Measurements from ENCODE around the gene GIMAP8. TPM values are rescaled to one million over a fixed set of nuclear protein-coding genes. Genes with fewer than 3 reads are reported as not detected.

Gene GIMAP8
- total RNA-seq, 1 experiment from 2014 or later: not detected

GRCh38 chr7:150420242-150420641 lies 30.2 kb upstream of the GIMAP8 start:
- DNase-seq: no peak
- Histone ChIP-seq H3K27ac (no peak overlapping the region), H3K36me3 (no peaks in the 10 kb centered on the region), H3K4me3 (no peak overlapping the region), H3K9me3 (replicated peaks) (no peaks in the 10 kb centered on the region), H3K27me3 (no peaks in the 10 kb centered on the region), H3K4me1 (no peaks in the 10 kb centered on the region)

DNA sequence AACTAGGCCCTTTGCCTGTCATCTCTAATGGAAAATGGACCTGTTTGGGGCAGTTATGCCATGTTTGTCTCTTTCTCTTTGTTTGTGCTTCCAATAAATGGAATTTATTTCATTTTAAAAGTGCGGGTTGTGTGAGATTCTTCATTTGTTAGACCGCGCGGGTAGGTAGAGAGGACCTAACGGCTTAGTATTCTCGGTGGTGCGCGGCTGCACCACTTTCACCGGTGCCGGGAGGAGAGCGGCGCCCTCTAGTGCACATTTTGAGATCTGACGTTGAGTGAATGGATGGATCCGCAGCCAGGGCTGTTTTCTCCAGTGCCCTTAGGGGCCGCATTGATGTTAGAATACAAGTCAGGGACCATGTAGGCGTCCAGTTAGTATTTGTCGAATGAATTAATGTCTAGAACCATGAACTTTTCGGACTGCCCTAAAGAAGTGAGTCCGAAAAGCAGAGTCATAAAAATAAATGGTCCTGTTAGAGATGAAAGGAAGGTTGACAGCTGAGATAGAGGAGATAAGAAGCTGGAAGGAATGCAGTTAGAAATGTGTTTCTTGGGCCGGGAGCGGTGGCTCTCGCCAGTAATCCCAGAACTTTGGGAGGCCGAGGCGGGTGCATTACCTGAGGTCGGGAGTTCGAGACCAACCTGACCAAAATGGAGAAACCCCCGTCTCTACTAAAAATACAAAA lies 29.3 kb upstream of the GIMAP8 start:
- Histone ChIP-seq H3K4me3 (no peak overlapping the region), H3K27ac (no peak overlapping the region), H3K36me3 (no peaks in the 10 kb centered on the region), H3K4me1 (no peaks in the 10 kb centered on the region), H3K27me3 (no peaks in the 10 kb centered on the region), H3K9me3 (replicated peaks) (no peaks in the 10 kb centered on the region)
- peak; percentile 80 to 92 for DNase-seq

DNA sequence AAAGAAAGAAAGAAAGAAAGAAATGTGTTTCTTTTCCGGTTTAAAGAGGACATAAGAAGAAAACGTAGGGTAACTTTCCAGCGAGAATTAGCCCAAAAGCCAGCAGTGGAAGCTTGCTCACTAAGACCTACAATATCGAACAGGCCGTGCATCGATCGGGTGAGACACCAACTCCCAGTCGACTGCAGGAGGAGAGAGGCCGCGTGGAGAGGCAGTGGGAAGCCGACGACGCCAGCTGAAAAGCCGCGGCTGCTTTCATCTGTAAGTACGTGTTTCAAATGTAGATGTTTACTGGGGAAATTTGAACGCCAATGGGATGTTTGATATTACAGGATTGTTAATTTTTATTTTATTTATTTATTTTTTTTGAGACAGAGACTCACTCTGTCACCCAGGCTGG lies 28.6 kb upstream of the GIMAP8 start:
- DNase-seq: no peak
- no peaks in the 10 kb centered on the region for H3K4me1 ChIP-seq
- no peak overlapping the region for H3K27ac ChIP-seq
- H3K27me3 ChIP-seq: no peaks in the 10 kb centered on the region
- H3K9me3 ChIP-seq (replicated peaks): no peaks in the 10 kb centered on the region
- H3K4me3 ChIP-seq: no peak overlapping the region
- no peaks in the 10 kb centered on the region for H3K36me3 ChIP-seq

DNA sequence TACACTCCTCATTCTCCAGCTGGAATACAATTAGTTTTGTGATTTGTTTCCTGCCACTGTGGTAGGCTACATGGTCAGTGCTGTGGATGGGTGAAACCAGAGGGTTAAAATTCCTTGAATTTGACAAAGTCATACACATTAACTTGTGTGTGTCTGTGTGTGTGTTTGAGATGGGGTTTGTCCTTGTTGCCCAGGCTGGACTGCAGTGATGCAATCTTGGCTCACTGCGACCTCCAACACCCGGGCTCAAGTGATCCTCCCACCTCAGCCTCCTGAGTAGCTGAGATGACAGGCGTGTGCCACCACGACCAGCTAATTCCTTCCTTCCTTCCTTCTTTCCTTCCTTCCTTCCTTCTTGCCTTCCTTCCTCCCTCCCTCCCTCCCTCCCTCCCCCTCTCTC lies 24.8 kb upstream of the GIMAP8 start:
- DNase-seq: no peak
- Histone ChIP-seq H3K9me3 (replicated peaks) (no peaks in the 10 kb centered on the region), H3K4me3 (no peak overlapping the region), H3K36me3 (no peaks in the 10 kb centered on the region), H3K4me1 (peaks cover 9% of the 10 kb centered on the region), H3K27me3 (no peaks in the 10 kb centered on the region), H3K27ac (no peak overlapping the region)

DNA sequence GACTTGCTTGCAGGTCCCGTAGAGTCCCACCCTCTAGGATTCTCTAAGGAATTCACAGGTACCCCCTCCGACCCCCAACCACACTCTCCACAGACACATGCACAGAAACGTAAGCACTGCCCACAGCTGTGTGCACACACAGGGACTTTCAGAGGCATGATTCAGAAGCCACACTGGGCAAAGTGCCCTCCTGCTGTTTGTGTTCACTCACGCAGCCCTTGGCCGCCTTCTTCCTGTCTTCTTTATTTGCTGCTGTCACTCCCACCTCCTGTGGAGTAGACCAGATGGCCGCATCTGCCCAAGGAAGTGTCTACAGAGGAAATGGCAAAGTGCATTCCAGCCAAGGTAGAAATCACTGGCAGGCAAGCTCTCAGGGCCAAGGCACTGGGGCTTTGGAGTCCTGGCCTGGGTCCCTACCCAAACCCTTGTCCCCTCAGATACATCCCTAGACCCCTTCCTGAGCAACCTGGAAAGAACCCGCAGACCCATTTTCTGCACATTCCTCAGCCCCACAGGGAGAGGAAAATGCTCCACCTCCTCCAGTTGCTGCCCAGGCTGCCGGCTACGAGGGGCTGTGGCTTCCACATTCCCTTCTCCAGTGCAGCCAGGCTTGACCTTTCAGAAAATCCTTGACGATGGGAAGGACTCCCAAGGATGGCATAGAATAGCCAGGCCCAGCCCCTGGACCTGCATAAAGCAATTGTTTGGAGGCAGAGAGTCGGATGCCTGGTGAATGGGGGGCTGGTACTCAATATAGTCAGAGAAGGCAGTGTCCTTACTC lies 21.6 kb upstream of the GIMAP8 start:
- Histone ChIP-seq H3K4me1 (peaks cover 9% of the 10 kb centered on the region), H3K27me3 (no peaks in the 10 kb centered on the region), H3K9me3 (replicated peaks) (no peaks in the 10 kb centered on the region), H3K27ac (no peak overlapping the region), H3K4me3 (no peak overlapping the region), H3K36me3 (no peaks in the 10 kb centered on the region)
- DNase-seq: peak; percentile 76 to 81

DNA sequence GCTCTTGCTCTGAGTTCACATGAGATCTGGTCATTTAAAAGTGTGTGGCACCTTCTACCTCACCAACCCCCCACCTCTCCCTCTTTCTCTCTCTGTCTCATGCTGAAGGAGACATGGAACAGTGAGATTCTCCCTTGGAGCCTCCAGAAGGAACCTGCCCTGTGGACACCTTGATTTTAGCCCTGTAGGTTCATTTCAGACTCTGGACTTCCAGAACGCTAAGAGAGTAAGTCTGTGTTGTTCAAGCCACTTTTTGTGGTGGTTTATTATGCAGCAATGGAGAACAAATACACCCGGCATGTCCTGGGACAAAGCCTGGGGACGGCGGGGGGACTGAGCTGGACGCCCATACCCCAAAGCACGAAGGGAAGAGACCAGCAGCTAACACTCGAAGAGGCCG lies 20.7 kb upstream of the GIMAP8 start:
- Histone ChIP-seq H3K9me3 (replicated peaks) (no peaks in the 10 kb centered on the region), H3K36me3 (no peaks in the 10 kb centered on the region), H3K27ac (no peak overlapping the region), H3K4me1 (peaks cover 9% of the 10 kb centered on the region), H3K4me3 (no peak overlapping the region), H3K27me3 (no peaks in the 10 kb centered on the region)
- DNase-seq: no peak

GRCh38 chr7:150430465-150431085 lies 19.9 kb upstream of the GIMAP8 start:
- H3K4me1 ChIP-seq: peaks cover 9% of the 10 kb centered on the region
- H3K9me3 ChIP-seq (replicated peaks): no peaks in the 10 kb centered on the region
- no peaks in the 10 kb centered on the region for H3K36me3 ChIP-seq
- no peak overlapping the region for H3K27ac ChIP-seq
- no peak overlapping the region for H3K4me3 ChIP-seq
- H3K27me3 ChIP-seq: no peaks in the 10 kb centered on the region
- DNase-seq: no peak

DNA sequence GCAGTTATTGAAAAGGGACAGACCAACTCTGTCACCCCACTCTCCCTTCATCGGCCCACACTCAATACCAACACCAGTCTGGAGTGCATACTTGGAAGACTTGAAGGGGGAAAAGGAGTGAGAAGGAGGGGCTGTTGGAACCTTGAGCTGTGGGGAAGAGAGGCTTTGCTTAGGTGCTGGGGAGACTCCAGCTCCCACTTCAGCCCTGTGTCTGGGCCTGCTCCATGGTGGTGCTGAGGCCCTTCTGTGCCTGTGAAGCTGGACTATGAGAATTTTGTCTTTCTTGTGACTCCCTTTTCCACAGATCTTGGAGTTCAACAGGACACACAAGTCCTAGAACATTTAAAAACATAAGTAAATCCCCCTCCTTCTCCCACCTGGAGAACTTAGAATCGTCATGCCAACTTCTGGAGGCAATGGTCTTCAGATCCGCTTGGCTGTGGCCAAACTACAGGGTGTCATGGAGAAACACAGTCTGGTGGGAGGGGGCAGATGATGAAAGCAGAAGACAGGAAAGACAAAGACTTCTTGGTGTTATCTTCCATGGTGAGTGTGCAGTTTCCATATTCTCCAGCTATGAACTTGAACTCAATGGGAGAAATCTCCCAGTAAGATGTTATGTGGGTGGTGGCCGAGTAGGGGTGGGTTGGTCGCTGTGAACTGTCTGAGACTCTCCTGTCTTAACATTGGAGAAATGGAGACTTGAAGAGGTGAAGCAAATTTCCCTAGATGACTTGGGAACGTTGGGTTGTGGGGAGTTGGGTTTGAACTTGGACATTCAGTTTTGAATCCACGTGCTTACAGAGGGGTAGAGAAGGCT lies 18.4 kb upstream of the GIMAP8 start:
- no peak for DNase-seq
- H3K9me3 ChIP-seq (replicated peaks): no peaks in the 10 kb centered on the region

GRCh38 chr7:150432915-150433892 lies 17.2 kb upstream of the GIMAP8 start:
- Histone ChIP-seq H3K27ac (no peak overlapping the region), H3K4me3 (no peak overlapping the region), H3K4me1 (peaks cover 9% of the 10 kb centered on the region), H3K9me3 (replicated peaks) (no peaks in the 10 kb centered on the region), H3K27me3 (no peaks in the 10 kb centered on the region), H3K36me3 (no peaks in the 10 kb centered on the region)
- DNase-seq: no peak

More for the DNA sequence above, 18.4 kb upstream of the GIMAP8 start:
- Histone ChIP-seq H3K36me3 (no peaks in the 10 kb centered on the region), H3K27ac (no peak overlapping the region), H3K4me3 (no peak overlapping the region), H3K27me3 (no peaks in the 10 kb centered on the region), H3K4me1 (peaks cover 9% of the 10 kb centered on the region)

DNA sequence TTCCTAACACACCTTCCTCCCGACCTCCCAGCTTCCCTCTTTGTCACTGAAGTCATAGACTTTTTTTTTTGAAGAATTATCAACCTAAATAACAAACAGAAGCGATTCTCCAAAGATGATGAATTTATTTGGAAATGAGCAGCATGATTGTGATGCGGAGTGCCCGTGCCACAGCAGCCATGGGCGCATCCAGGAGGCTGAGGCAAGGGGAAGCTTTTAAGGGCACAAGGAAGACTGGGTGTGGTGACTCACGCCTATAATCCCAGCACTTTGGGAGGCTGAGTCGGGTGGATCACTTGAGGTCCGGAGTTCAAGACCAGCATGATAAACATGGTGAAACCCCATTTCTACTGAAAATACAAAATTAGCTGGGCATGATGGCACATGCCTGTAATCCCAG lies 16.2 kb upstream of the GIMAP8 start:
- Histone ChIP-seq H3K9me3 (replicated peaks) (no peaks in the 10 kb centered on the region), H3K4me1 (peaks cover 5% of the 10 kb centered on the region), H3K36me3 (no peaks in the 10 kb centered on the region), H3K4me3 (no peak overlapping the region), H3K27me3 (no peaks in the 10 kb centered on the region), H3K27ac (no peak overlapping the region)
- no peak for DNase-seq

DNA sequence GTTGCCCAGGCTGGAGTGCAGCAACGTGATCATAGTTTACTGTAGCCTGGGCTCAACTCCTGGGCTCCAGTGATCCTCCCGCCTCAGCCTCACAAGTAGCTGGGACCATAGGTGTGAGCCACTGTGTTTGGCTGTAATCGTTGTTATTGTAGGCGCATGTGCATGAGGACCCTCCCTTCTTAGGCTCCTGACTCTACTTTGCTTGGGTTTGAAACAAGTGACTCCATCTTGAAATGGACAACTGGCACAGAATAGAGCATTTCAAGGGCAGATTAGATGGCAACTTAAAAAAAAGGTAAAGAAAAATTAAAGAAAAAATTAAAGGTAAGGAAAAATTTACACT lies 15.4 kb upstream of the GIMAP8 start:
- no peaks in the 10 kb centered on the region for H3K4me1 ChIP-seq
- no peak for DNase-seq
- H3K9me3 ChIP-seq (replicated peaks): no peaks in the 10 kb centered on the region
- no peak overlapping the region for H3K4me3 ChIP-seq
- H3K27ac ChIP-seq: no peak overlapping the region
- no peaks in the 10 kb centered on the region for H3K36me3 ChIP-seq
- no peaks in the 10 kb centered on the region for H3K27me3 ChIP-seq

DNA sequence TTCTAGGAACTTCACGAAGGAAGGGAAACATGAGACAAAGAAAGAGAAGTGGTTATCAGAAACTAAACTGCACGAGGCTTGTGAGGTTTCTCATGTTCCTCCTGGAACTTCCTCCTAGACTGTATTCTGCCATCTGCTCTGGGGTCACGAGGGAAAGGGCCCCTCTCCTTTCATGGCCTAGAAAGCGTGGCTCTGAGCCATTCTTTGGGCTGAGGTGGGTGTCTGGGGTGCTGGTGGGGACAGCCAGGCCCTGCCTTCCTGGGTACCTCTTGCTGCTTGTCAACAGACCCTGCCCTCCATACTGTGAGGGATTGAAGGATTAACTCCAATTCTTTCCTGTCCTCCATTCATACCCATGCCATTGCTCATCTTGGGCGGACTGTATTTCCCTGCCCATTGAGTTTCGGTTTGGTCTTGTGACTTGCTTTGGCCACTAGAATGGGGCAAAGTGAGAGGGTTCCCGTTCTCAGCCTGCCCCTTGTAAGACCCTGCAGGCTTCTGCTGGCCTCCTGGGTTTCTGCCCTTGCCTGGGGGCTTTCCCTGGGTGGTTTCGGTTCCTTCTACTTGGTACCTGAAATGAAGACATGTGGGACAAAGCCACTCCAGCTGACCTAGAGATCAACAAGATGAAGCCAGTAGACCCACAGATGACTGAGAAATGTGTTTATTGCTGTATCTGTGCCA lies 14.9 kb upstream of the GIMAP8 start:
- no peaks in the 10 kb centered on the region for H3K27me3 ChIP-seq
- DNase-seq: no peak
- H3K27ac ChIP-seq: no peak overlapping the region
- no peaks in the 10 kb centered on the region for H3K36me3 ChIP-seq
- no peaks in the 10 kb centered on the region for H3K4me1 ChIP-seq
- no peak overlapping the region for H3K4me3 ChIP-seq
- H3K9me3 ChIP-seq (replicated peaks): no peaks in the 10 kb centered on the region

- H3K9me3 ChIP-seq (replicated peaks): peaks cover 8% of the 10 kb centered on the region; the same call in 1 of the 2 replicates
- no peak overlapping the region for H3K27ac ChIP-seq
- H3K27me3 ChIP-seq: no peaks in the 10 kb centered on the region
Measured at GRCh38 chr7:150439967-150440366, 10.5 kb upstream of the GIMAP8 start.

More at GRCh38 chr7:150439967-150440366, 10.5 kb upstream of the GIMAP8 start:
- Histone ChIP-seq H3K36me3 (no peaks in the 10 kb centered on the region), H3K4me3 (no peak overlapping the region), H3K4me1 (peaks cover 5% of the 10 kb centered on the region; the same call in 1 of the 2 replicates)
- no peak for DNase-seq

All from SJCRH30 (cell line).